Panc1 (cell line): ENCODE results near the gene SLC25A39. TPM values are rescaled to one million over a fixed set of nuclear protein-coding genes. Genes with fewer than 3 reads are reported as not detected.
"Not testable (repeated sequence)": the region's sequence is repeated elsewhere in the genome, so short reads cannot be mapped to it uniquely, and the experiment has no call there.

Source experiments
- ATAC-seq: fragments of 200-7000 bp; cut with Tn5 transposase; 2 replicates; pipeline ENCODE4 v1.9.1; 2020; ENCODE audit warnings: mild to moderate bottlenecking, moderate library complexity
- BruUV-seq: library from RNA; stranded (reverse); fragments of 400-500 nt; replicated peaks from 2 replicates; lab custom pipeline; 2021; lab: Mats Ljungman, UMichigan
- CTCF ChIA-PET: fragments of 300-600 bp; sonication (Branson Sonifier 250); formaldehyde crosslinking; loops from one replicate; lab custom pipeline; 2022; ENCODE audit warnings: antibody characterized with exemption; lab: Charles Lee
- POLR2A ChIA-PET: fragments of 300-600 bp; sonication (Branson Sonifier 250); formaldehyde crosslinking; loops from one replicate; lab custom pipeline; 2022; ENCODE audit warnings: antibody characterized with exemption; lab: Charles Lee
- DNase-seq: peaks from one replicate; pipeline ENCODE4 v3.0.0-alpha.2; 2010; ENCODE audit warnings: low read depth, low spot score
- H3K27ac ChIP-seq: 2 replicates; pipeline ENCODE4 v1.5.1; 2011; ENCODE audit warnings: mild to moderate bottlenecking, low read length, inconsistent platforms
- H3K27me3 ChIP-seq: fragments of 200-500 bp; sonication (Bioruptor generic); 2 replicates; pipeline ENCODE4 v1.6.0; 2014; ENCODE audit warnings: low read length, inconsistent platforms; ENCODE audit not compliant: control insufficient read depth, insufficient read depth
- H3K36me3 ChIP-seq: fragments of 200-500 bp; sonication (Bioruptor generic); 2 replicates; pipeline ENCODE4 v1.5.1; 2014; ENCODE audit warnings: inconsistent platforms, mild to moderate bottlenecking, low read length, moderate library complexity; ENCODE audit not compliant: control insufficient read depth, insufficient read depth
- H3K4me1 ChIP-seq: 2 replicates; pipeline ENCODE4 v1.5.1; 2011; ENCODE audit warnings: inconsistent platforms, mild to moderate bottlenecking, low read length, moderate library complexity; ENCODE audit not compliant: control insufficient read depth, insufficient read depth
- H3K4me3 ChIP-seq, 2 experiments: 2 replicates each; pipeline ENCODE4 v1.5.1; 2011 to 2012; ENCODE audit warnings: low read depth in 2 of 2, low read length in 2 of 2, mild to moderate bottlenecking in 2 of 2, inconsistent platforms in 1 of 2, moderate library complexity in 1 of 2
- H3K9me3 ChIP-seq: fragments of 200-500 bp; sonication (Bioruptor generic); 2 replicates; pipeline ENCODE4 v1.5.1; 2014; ENCODE audit warnings: low read depth, mild to moderate bottlenecking, inconsistent platforms, low read length, moderate library complexity; ENCODE audit not compliant: control insufficient read depth, insufficient read depth
- POLR2AphosphoS5 ChIP-seq: IDR thresholded peaks from 2 replicates; pipeline ENCODE4 v1.6.1; 2012; ENCODE audit warnings: mild to moderate bottlenecking, low read depth, low read length, moderate library complexity
- SIN3A ChIP-seq: IDR thresholded peaks from 2 replicates; pipeline ENCODE4 v1.6.1; 2012; ENCODE audit warnings: low read depth, mild to moderate bottlenecking, low read length, moderate library complexity, borderline replicate concordance; ENCODE audit not compliant: insufficient read depth
- TCF7L2 ChIP-seq: IDR thresholded peaks from 2 replicates; pipeline ENCODE4 v1.6.1; 2011; ENCODE audit warnings: mild to moderate bottlenecking, low read depth, low read length, inconsistent platforms
- in situ Hi-C: cut with HindIII; loops from 2 replicates; pipeline ENCODE4 v1.10.0; 2016; ENCODE audit warnings: low sequenced_read_pairs, low pct_unique_long_range_greater_than_20kb
- intact Hi-C: fragments of 100-400 bp; cut with micrococcal nuclease; formaldehyde crosslinking; loops from one replicate; pipeline ENCODE4 v1.10.0; 2022; ENCODE audit not compliant: unreplicated experiment
- total RNA-seq: library from RNA; stranded (reverse); gene quantifications from one replicate; pipeline ENCODE4 v1.2.1, GENCODE V29; 2021; ENCODE audit not compliant: unreplicated experiment
- TF ChIP-seq, protein P1 (sequence below), 2 experiments: IDR thresholded peaks; 2 replicates each; pipeline ENCODE4 v1.6.1; 2011 to 2012; ENCODE audit warnings: low read depth in 2 of 2, control low read depth in 1 of 2, low read length in 1 of 2, mild to moderate bottlenecking in 1 of 2, moderate library complexity in 1 of 2; ENCODE audit not compliant: insufficient read depth in 1 of 2
- TF ChIP-seq, protein P2 (sequence below): fragments of 450-650 bp; IDR thresholded peaks from 2 replicates; pipeline ENCODE4 v1.5.1; 2017; ENCODE audit warnings: mild to moderate bottlenecking

Gene SLC25A39
- total RNA-seq, 1 experiment from 2014 or later, result 138 TPM

DNA sequence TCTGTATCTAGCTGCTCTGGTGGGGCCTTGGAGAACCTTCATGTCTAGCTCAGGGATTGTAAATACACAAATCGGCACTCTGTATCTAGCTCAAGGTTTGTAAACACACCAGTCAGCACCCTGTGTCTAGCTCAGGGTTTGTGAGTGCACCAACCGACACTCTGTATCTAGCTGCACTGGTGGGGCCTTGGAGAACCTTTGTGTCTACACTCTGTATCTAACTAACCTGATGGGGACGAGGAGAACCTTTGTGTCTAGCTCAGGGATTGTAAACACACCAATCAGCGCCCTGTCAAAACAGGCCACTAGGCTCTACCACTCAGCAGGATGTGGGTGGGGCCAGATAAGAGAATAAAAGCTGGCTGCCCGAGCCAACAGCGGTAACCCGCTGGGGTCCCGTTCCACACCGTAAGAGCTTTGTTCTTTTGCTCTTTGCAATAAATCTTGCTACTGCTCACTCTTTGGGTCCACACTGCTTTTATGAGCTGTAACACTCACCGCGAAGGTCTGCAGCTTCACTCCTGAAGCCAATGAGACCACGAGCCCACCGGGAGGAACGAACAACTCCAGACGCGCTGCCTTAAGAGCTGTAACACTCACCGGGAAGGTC lies 44.9 kb upstream of the SLC25A39 start:
- H3K36me3 ChIP-seq, in situ Hi-C loops, ATAC-seq, H3K4me3 ChIP-seq, H3K27me3 ChIP-seq, intact Hi-C loops, H3K9me3 ChIP-seq, BruUV-seq, H3K27ac ChIP-seq, DNase-seq, H3K4me1 ChIP-seq: not testable (repeated sequence)
- ChIA-PET POLR2A (interaction anchor here (0.5 kb wide), 1 partner anchor 9 kb away, joined by 6 read pairs; no protein-coding TSS in a partner anchor), CTCF (interaction anchor here (0.6 kb wide), 1 partner anchor 355 kb away, joined by 4 read pairs; no protein-coding TSS in a partner anchor)

GRCh38 chr17:44368391-44369243 lies 44.0 kb upstream of the SLC25A39 start:
- DNase-seq, intact Hi-C loops, H3K9me3 ChIP-seq, H3K27ac ChIP-seq, ATAC-seq, H3K36me3 ChIP-seq, in situ Hi-C loops, H3K4me3 ChIP-seq, BruUV-seq, H3K4me1 ChIP-seq, H3K27me3 ChIP-seq: not testable (repeated sequence)
- POLR2A ChIA-PET, result interaction anchor here (0.5 kb wide), 1 partner anchor 10 kb away, joined by 6 read pairs; no protein-coding TSS in a partner anchor
- CTCF ChIA-PET, result interaction anchor here (0.6 kb wide), 1 partner anchor 282 kb away, joined by 4 read pairs; no protein-coding TSS in a partner anchor

- Histone ChIP-seq H3K9me3 (no peaks in the 10 kb centered on the region), H3K27ac (no peak overlapping the region), H3K27me3 (no peaks in the 10 kb centered on the region), H3K36me3 (no peaks in the 10 kb centered on the region), H3K4me1 (no peaks in the 10 kb centered on the region), H3K4me3 (no peak overlapping the region)
- DNase-seq, result no peak
- ChIA-PET POLR2A (no interaction called here), CTCF (interaction anchor here (0.6 to 0.7 kb wide), 3 partner anchors 20 to 283 kb away, joined by 3 to 4 read pairs (median 3); no protein-coding TSS in a partner anchor)
- ATAC-seq, result no peak
- TF ChIP-seq, protein P1, sequence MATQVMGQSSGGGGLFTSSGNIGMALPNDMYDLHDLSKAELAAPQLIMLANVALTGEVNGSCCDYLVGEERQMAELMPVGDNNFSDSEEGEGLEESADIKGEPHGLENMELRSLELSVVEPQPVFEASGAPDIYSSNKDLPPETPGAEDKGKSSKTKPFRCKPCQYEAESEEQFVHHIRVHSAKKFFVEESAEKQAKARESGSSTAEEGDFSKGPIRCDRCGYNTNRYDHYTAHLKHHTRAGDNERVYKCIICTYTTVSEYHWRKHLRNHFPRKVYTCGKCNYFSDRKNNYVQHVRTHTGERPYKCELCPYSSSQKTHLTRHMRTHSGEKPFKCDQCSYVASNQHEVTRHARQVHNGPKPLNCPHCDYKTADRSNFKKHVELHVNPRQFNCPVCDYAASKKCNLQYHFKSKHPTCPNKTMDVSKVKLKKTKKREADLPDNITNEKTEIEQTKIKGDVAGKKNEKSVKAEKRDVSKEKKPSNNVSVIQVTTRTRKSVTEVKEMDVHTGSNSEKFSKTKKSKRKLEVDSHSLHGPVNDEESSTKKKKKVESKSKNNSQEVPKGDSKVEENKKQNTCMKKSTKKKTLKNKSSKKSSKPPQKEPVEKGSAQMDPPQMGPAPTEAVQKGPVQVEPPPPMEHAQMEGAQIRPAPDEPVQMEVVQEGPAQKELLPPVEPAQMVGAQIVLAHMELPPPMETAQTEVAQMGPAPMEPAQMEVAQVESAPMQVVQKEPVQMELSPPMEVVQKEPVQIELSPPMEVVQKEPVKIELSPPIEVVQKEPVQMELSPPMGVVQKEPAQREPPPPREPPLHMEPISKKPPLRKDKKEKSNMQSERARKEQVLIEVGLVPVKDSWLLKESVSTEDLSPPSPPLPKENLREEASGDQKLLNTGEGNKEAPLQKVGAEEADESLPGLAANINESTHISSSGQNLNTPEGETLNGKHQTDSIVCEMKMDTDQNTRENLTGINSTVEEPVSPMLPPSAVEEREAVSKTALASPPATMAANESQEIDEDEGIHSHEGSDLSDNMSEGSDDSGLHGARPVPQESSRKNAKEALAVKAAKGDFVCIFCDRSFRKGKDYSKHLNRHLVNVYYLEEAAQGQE (IDR thresholded peaks at IDR 0.05; ENCODE audit: insufficient read depth in 1 of 2, low read depth in 2 of 2, low read length in 1 of 2), result no peak
- TF ChIP-seq TCF7L2, result no peak
- TF ChIP-seq SIN3A, result no peak
- TF ChIP-seq, protein P2, sequence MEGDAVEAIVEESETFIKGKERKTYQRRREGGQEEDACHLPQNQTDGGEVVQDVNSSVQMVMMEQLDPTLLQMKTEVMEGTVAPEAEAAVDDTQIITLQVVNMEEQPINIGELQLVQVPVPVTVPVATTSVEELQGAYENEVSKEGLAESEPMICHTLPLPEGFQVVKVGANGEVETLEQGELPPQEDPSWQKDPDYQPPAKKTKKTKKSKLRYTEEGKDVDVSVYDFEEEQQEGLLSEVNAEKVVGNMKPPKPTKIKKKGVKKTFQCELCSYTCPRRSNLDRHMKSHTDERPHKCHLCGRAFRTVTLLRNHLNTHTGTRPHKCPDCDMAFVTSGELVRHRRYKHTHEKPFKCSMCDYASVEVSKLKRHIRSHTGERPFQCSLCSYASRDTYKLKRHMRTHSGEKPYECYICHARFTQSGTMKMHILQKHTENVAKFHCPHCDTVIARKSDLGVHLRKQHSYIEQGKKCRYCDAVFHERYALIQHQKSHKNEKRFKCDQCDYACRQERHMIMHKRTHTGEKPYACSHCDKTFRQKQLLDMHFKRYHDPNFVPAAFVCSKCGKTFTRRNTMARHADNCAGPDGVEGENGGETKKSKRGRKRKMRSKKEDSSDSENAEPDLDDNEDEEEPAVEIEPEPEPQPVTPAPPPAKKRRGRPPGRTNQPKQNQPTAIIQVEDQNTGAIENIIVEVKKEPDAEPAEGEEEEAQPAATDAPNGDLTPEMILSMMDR, result no peak
- no peak for TF ChIP-seq POLR2AphosphoS5
- no TSS peak for BruUV-seq
- intact Hi-C loops, result no loop called here
- in situ Hi-C loops, result no loop called here
Measured at GRCh38 chr17:44367231-44367979, 42.8 kb upstream of the SLC25A39 start.

GRCh38 chr17:44365051-44365450 lies 40.4 kb upstream of the SLC25A39 start:
- CTCF ChIA-PET, DNase-seq, intact Hi-C loops, H3K4me1 ChIP-seq, BruUV-seq, H3K27ac ChIP-seq, H3K4me3 ChIP-seq, H3K36me3 ChIP-seq, in situ Hi-C loops, H3K9me3 ChIP-seq, ATAC-seq, H3K27me3 ChIP-seq: not testable (repeated sequence)
- POLR2A ChIA-PET, result interaction anchor here (0.6 kb wide), 1 partner anchor 66 kb away, joined by 6 read pairs; no protein-coding TSS in a partner anchor
